ENCODE data around the gene LIMS2. TPM values are rescaled to one million over a fixed set of nuclear protein-coding genes. Genes with fewer than 3 reads are reported as not detected.

The LIMS2 gene
- total RNA-seq, 3 donors from 2014 or later: 9.5 to 27.9 (median 19.4) TPM

- intact Hi-C loops (cut with DNase I; ENCODE audit: low total_unique reads): no loop called here
Observed at GRCh38 chr2:127694986-127695385, 19.7 kb upstream of the LIMS2 start.

GRCh38 chr2:127690696-127691095 lies 15.4 kb upstream of the LIMS2 start:
- peaks cover 9% of the 10 kb centered on the region in 2 donors for H3K9me3 ChIP-seq
- intact Hi-C loops (cut with DNase I; ENCODE audit: low total_unique reads): no loop called here
- H3K4me1 ChIP-seq: no peaks in the 10 kb centered on the region
- no peaks in the 10 kb centered on the region for H3K27me3 ChIP-seq
- H3K36me3 ChIP-seq: no peaks in the 10 kb centered on the region
- no peak for DNase-seq (ENCODE audit: low spot score in 2 of 2)
- TF ChIP-seq POLR2AphosphoS5 (IDR thresholded peaks at IDR 0.05) (no peak), POLR2A (IDR thresholded peaks at IDR 0.05) (no peak), CTCF (IDR thresholded peaks at IDR 0.05) (no peak)
- H3K4me3 ChIP-seq: no peak overlapping the region
- H3K27ac ChIP-seq: no peak overlapping the region

More at GRCh38 chr2:127694986-127695385, 19.7 kb upstream of the LIMS2 start:
- TF ChIP-seq POLR2AphosphoS5 (IDR thresholded peaks at IDR 0.05): peak in 1 of 3 donors; percentile 12
- TF ChIP-seq POLR2A (IDR thresholded peaks at IDR 0.05): no peak
- Histone ChIP-seq H3K27ac (no peak overlapping the region), H3K9me3 (peaks cover 9% of the 10 kb centered on the region in 2 donors), H3K4me1 (no peaks in the 10 kb centered on the region), H3K36me3 (no peaks in the 10 kb centered on the region), H3K27me3 (no peaks in the 10 kb centered on the region), H3K4me3 (peak overlapping the region in 2 of 3 donors; percentile 35 to 62)
- no peak for DNase-seq (ENCODE audit: low spot score in 2 of 2)

GRCh38 chr2:127688405-127688804 lies 13.1 kb upstream of the LIMS2 start:
- H3K4me1 ChIP-seq: no peaks in the 10 kb centered on the region
- intact Hi-C loops (cut with DNase I; ENCODE audit: low total_unique reads): no loop called here
- no peaks in the 10 kb centered on the region for H3K36me3 ChIP-seq
- no peaks in the 10 kb centered on the region for H3K27me3 ChIP-seq
- no peak overlapping the region for H3K27ac ChIP-seq
- no peak overlapping the region for H3K4me3 ChIP-seq
- H3K9me3 ChIP-seq: peaks cover 9% of the 10 kb centered on the region in 2 donors
- TF ChIP-seq POLR2A (IDR thresholded peaks at IDR 0.05): no peak
- no peak for TF ChIP-seq CTCF (IDR thresholded peaks at IDR 0.05)
- no peak for TF ChIP-seq POLR2AphosphoS5 (IDR thresholded peaks at IDR 0.05)
- no peak for DNase-seq (ENCODE audit: low spot score in 2 of 2)

- Histone ChIP-seq H3K27me3 (no peaks in the 10 kb centered on the region), H3K36me3 (no peaks in the 10 kb centered on the region), H3K4me1 (no peaks in the 10 kb centered on the region), H3K4me3 (no peak overlapping the region), H3K27ac (no peak overlapping the region), H3K9me3 (peaks cover 0 to 5% of the 10 kb centered on the region in 2 donors)
- intact Hi-C loops (cut with DNase I; ENCODE audit: low total_unique reads): no loop called here
- TF ChIP-seq POLR2A (IDR thresholded peaks at IDR 0.05) (no peak), POLR2AphosphoS5 (IDR thresholded peaks at IDR 0.05) (no peak), CTCF (IDR thresholded peaks at IDR 0.05) (no peak)
- peak in 1 of 2 donors; percentile 24 for DNase-seq (ENCODE audit: low spot score in 2 of 2)
Observed at GRCh38 chr2:127685410-127686080, 10.2 kb upstream of the LIMS2 start.

- intact Hi-C loops (cut with DNase I; ENCODE audit: low total_unique reads): no loop called here
- DNase-seq (ENCODE audit: low spot score in 2 of 2): peak in 1 of 2 donors; percentile 27
- H3K9me3 ChIP-seq: no peaks in the 10 kb centered on the region
- no peaks in the 10 kb centered on the region for H3K4me1 ChIP-seq
- no peak for TF ChIP-seq POLR2A (IDR thresholded peaks at IDR 0.05)
- no peak for TF ChIP-seq CTCF (IDR thresholded peaks at IDR 0.05)
- TF ChIP-seq POLR2AphosphoS5 (IDR thresholded peaks at IDR 0.05): no peak
- H3K4me3 ChIP-seq: no peak overlapping the region
- no peak overlapping the region for H3K27ac ChIP-seq
- no peaks in the 10 kb centered on the region for H3K27me3 ChIP-seq
- no peaks in the 10 kb centered on the region for H3K36me3 ChIP-seq
Observed at GRCh38 chr2:127683757-127684156, 8.4 kb upstream of the LIMS2 start.

Data from breast epithelium (tissue), 4 donors.